Activated effector memory CD4-positive, alpha-beta T cell treated with anti-CD3 and anti-CD28 coated beads, Interleukin-2, amount 50 U/mL, for 16 hours (primary cell): Measurements from ENCODE around the gene CWC22.
"Not testable (repeated sequence)": the region's sequence is repeated elsewhere in the genome, so short reads cannot be mapped to it uniquely, and the experiment has no call there.

Experiments used
- DNase-seq: peaks from one replicate; pipeline ENCODE4 v3.0.0-alpha.2; 2020

CWC22 gene

DNA sequence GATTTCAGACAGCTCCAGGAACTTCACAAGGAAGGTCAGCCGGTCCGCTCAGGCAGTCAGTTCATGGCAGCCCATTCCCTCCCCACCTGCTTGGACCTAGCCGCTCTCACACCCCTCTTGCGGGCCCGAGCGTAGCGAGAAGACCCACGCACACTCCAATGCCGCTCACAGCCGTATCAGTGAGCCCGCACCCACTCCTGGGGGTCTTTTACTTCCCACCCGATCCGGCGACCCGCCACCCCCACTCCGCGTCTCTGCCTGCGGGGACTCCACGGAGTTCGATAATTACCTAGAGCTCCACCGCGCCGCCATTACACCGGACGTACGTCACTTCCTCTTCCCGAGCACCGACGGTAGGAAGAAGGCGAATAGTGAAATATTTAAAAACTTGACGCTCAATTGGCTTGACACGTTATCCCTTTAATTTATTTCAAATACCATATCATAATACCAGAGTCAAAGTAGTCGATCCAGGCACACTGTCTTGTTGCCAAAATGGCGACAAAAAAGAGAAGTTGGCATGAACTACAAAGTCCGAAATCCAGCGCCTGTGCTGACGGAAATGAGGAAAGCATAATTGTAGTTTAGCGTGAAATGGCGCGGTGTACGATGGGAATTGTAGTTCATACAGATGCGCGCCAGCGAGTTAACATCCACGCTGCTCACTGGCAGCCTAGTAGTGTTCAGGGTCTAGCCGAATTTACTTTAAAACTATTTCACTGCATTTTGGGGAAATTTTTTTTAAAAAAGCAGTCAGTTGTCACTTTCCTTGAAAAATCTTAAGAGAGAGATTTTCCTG lies at the start of gene CWC22:
Gene CWC22, minus strand, starts transcription at position 517 of the 799 bp plus-strand sequence. CDS start 13,956 bp downstream, outside the sequence.
- DNase-seq = peak; percentile 92

GRCh38 chr2:180056367-180057118 lies 49.4 kb upstream of the CWC22 start:
- DNase-seq = no peak

GRCh38 chr2:180054576-180054975 lies 47.5 kb upstream of the CWC22 start:
- DNase-seq = not testable (repeated sequence)

- no peak for DNase-seq
Measured at GRCh38 chr2:180050246-180050645, 43.1 kb upstream of the CWC22 start.

- no peak for DNase-seq
Measured at GRCh38 chr2:180048251-180048650, 41.2 kb upstream of the CWC22 start.

DNA sequence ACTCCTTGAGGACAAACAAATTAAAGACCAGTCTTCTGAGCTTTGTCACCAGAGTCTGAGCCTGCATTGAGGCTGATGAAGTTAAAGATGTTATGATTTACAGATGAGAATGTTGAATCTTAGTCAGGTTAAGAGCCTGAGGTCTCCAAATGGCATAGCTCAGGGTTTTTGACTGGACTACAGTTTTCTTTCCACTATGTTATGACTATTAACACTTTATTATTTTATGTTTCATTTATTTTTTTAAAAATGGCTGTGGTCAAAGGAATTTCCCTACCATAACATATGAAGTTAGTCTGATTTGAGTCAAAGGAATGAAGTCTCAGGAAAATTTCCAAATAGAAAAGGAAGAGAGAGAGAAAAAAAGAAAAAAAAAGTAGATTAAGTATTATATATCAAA lies 39.7 kb upstream of the CWC22 start:
- no peak for DNase-seq

DNA sequence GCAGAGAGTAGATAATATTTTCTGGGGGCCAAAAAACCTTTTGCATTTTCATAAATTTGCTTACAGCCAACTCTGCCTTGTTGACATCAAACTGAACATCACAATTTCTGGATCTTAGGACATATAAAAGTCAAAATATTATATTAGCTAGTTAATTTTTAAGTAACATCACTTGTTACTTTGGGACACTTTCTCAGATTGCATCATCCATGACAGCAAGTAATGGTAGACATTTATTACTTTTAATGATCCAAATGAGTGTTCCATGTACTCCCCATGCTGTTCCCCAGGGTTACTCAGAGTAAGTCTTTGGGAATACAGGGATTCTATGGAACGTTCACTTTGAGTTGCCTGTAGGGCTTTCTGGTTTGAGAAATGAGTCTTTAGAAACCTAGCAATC lies 39.1 kb upstream of the CWC22 start:
- no peak for DNase-seq

DNA sequence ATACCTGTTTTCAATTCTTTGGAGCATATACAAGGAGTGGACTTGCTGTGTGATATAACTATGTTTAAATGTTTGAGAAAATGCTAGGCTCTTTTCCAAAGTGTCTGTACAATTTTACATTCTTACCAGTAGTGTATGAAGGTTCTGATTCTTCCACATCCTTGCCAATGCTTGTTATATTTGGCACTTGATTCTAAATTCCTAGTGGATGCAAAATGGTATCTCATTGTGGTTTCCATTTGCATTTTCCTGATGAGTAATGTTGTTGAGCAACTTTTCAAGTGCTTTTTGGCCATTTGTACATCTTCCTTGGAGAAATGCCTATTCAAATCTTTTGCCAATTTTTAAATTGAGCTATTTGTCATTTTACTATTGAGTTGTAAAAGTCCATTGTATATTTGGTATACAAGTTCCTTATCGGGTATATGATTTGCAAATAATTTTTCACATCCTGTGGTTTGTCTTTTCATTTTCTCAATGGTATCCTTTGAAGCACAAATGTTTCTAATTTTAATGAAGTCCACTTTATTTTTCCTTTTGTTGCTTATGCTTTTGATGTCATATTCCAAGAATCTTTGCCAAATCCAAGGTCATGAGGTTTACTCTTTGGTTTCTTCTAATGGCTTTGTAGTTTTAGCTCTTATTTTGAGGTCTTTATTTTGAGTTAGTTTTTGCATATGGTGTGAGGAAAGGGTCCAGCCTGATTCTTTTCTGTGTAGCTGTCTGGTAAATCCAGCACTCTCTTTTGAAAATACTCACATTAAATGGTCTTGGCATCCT lies 33.2 kb upstream of the CWC22 start:
- DNase-seq = no peak

GRCh38 chr2:180038997-180039396 lies 31.9 kb upstream of the CWC22 start:
- DNase-seq = no peak

DNA sequence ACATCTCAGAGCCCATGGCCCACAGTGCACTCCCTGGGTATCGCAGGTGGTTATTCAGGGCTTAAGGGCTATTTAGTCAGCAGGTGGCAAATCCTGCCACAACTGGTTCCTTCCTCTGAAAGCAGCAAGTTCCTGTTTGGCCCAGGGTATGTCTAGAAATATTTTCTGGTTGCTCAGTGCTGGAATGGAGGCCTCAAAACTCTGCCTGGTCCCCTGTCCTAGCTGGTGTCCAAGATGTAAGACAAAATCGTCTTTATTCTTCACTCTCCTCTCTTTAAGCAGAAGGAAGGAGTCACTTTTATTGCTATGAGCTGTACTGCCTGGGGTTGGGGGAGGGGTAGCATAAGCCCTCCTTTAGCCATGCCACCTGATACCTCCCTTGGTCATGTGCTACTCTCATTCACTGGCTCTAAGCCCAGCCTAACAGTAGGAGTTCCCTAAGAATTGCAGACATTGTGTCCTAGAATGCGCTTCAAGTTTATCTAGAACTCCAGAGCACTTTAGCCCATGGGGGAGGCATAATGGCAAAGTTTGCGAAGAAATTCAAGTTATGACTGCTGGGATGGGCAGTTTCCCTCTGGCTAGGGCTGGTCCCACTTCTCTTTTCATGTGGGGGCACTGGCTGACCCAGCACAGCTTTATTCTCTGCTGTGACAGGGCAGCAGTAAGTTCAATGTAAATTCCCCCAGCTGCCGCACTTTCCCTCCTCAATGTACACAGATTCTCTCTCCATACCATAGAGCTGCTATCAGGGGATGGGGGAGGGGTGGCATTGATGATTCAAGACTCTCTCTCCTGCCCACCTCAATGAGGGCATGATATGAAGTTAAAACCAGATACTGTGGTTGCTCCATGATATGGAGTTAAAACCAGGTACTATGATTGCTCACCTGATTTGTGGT lies 27.1 kb upstream of the CWC22 start:
- no peak for DNase-seq

GRCh38 chr2:180029575-180029974 lies 22.5 kb upstream of the CWC22 start:
- DNase-seq = no peak

DNA sequence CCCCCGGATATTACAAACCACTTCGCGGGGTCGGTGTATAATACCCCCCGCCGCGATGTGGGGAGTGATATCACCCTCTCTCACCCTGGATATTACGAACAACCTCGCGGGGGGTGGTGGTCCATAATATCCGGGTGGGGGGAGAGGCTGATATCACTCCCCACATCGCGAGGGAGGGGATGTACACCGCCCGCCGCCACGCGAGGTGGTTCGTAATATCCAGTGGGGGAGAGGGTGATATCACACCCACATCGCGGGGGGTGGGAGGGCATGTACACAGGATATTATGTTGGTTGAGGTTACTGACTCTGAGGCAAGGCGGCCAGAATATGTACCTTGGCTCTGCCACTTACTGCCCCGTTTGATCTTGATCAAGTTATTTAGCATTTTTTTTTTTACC lies 14.8 kb upstream of the CWC22 start:
- no peak for DNase-seq

- DNase-seq = no peak
Measured at GRCh38 chr2:180017784-180018183, 10.7 kb upstream of the CWC22 start.

DNA sequence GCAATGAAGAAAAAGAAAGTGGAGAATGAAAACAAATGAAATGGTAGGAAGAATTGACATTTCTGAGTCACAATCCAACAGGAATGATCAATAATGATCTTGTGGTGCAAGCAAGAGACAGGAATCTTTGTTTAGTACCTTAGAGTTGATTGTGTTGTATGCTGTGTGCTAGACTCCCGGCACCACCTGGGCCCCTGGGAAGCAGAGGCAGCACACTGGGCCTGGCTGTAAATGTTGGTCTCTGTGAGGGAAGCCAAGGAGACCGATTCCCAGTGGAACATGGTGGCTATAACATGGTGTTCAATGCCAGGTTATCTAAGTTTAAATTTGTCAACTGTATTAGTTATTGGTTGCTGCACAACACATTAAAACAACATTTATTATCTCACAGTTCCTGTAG lies 9.8 kb upstream of the CWC22 start:
- no peak for DNase-seq

DNA sequence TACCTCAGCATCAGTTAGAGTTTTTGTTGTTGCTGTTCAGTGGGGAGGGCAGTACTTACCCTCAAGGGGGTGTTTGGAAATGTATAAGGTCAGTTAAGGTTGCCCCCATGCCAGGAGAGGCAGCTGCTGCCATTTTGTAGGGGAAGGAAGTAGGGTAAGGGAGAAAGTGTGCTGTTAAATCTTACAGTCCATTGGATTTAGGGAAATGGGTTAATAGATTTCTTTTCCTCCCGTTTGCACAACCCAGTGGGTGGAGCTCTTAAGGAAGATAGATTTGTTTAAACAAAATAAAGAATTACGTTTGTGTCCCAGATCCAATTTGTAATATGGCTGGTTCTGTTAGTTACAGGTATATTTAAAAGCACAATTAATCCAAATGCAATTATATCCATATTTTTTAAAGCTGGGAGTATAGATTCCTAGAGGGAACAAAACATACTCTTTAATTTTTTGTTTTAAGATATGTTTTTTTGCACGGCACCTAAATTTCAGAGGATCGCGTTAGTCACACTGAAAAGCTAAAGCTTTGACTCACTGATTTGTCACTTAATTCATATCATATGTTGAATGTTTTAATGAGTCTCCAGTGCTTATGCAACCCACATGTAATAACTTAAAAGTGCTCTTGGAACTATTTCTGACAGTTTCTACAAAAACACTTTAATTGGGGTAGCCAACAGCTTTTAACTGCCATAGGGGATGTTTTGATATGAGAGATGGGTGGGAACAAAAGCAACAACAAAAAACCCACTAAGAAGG lies 9.0 kb upstream of the CWC22 start:
- no peak for DNase-seq

- DNase-seq = no peak
Measured at GRCh38 chr2:180012523-180012922, 5.4 kb upstream of the CWC22 start.

GRCh38 chr2:180010701-180011100 lies 3.6 kb upstream of the CWC22 start:
- DNase-seq = no peak

GRCh38 chr2:180006231-180006630 lies 866 bp downstream of the CWC22 start:
- no peak for DNase-seq

GRCh38 chr2:180005465-180005864 lies 1.6 kb downstream of the CWC22 start:
- DNase-seq = not testable (repeated sequence)

DNA sequence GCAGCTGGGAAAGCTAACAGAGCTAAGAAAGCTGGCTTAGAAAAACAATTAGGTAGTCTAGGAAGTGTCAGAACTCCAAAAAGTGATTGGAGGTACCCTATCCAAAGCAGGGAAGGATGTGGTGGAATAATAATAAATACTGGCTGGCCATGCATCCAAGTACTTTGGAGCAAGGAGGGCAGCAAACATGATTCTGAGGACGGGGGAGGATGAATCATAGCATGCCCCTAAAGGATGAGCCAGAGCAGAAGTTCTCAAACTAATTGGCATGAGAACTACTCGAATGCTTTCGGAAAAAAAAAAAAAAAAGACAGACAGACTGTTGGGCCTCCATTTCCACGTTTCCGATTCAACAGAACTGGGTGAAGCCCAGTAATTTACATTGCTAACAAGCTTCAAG lies 2.4 kb downstream of the CWC22 start:
- no peak for DNase-seq

GRCh38 chr2:180003559-180003958 lies 3.5 kb downstream of the CWC22 start:
- no peak for DNase-seq

- DNase-seq = no peak
Measured at GRCh38 chr2:180003073-180003472, 4.0 kb downstream of the CWC22 start.
